ENCODE results near the gene CHRNA10. TPM values are rescaled to one million over a fixed set of nuclear protein-coding genes. Genes with fewer than 3 reads are reported as not detected.

The CHRNA10 gene
- total RNA-seq, 6 experiments from 2014 or later: 0.25 to 1.2 (median 0.41) TPM

DNA sequence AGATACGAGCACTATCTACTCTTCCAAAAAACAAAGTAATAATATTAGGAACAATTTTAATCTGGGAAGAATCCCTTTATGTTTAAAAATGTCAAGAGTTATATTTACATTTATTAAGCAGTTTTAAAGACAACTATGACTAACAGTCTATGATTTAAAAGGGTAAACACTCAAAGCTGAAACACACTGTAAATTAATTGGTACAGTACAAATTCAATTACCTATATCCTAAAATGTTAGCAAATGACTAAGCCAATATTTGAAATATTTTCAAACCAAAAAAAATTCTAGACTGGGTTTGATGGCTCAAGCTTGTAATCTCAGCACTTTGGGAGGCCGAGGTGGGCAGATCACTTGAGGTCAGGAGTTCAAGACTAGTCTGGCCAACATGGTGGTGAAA is 36.0 kb upstream of the CHRNA10 start:
- H3K9me3 ChIP-seq: no peaks in the 10 kb centered on the region
- no peak for ATAC-seq
- H3K36me3 ChIP-seq: peaks cover 0 to 43% (median 21%) of the 10 kb centered on the region in 4 donors
- DNase-seq: no peak
- intact Hi-C loops (cut with DNase I): no loop called here
- TF ChIP-seq POLR2A (IDR thresholded peaks at IDR 0.05): no peak
- TF ChIP-seq, protein P1, sequence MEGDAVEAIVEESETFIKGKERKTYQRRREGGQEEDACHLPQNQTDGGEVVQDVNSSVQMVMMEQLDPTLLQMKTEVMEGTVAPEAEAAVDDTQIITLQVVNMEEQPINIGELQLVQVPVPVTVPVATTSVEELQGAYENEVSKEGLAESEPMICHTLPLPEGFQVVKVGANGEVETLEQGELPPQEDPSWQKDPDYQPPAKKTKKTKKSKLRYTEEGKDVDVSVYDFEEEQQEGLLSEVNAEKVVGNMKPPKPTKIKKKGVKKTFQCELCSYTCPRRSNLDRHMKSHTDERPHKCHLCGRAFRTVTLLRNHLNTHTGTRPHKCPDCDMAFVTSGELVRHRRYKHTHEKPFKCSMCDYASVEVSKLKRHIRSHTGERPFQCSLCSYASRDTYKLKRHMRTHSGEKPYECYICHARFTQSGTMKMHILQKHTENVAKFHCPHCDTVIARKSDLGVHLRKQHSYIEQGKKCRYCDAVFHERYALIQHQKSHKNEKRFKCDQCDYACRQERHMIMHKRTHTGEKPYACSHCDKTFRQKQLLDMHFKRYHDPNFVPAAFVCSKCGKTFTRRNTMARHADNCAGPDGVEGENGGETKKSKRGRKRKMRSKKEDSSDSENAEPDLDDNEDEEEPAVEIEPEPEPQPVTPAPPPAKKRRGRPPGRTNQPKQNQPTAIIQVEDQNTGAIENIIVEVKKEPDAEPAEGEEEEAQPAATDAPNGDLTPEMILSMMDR (IDR thresholded peaks at IDR 0.05): no peak
- peaks cover 0 to 25% (median 6%) of the 10 kb centered on the region in 4 donors for H3K4me1 ChIP-seq
- H3K4me3 ChIP-seq: no peak overlapping the region
- 86% methylated on average over 2 of the region's 2 CpGs for WGBS (ENCODE audit: insufficient coverage, low coverage, low lambda C conversion rate, missing lambda C conversion rate)
- H3K27ac ChIP-seq: no peak overlapping the region
- no peaks in the 10 kb centered on the region for H3K27me3 ChIP-seq

DNA sequence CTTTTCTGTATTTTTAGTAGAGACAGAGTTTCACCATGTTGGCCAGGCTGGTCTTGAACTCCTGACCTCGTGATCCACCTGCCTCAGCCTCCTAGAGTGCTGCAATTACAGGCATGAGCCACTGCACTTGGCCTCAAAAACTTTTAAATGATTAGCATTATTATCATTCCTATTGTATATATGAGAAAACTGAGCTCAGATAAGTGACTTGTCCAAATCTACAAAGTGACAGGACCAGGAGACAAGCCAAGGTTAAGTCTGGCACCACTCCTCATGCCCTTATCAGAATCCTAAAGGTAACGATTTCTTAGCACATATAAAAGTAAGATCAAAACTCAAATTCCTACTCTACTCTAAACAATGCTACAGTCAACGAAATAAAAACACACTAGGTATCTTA is 32.2 kb upstream of the CHRNA10 start:
- ATAC-seq: no peak
- intact Hi-C loops (cut with DNase I): no loop called here

DNA sequence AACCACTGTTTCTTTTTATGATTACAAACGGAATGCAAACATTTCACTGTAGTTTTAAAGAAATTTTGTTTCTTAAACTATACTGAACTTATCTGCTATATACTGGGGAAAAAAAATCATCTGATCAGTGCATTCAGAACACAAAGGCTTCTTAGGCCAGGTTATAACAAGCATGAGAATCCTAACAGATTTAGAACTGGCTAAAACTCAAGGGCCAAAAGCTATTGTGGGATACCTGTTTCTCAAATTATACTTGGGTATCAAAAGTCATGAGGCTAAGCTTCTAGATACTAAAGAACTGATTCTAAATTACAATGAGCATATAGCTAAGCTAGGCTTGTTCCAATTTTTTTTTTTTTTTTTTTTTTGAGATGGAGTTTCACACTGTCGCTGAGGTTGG is 29.7 kb upstream of the CHRNA10 start:
- H3K4me3 ChIP-seq: no peak overlapping the region
- H3K9me3 ChIP-seq: no peaks in the 10 kb centered on the region
- H3K36me3 ChIP-seq: peaks cover 4 to 88% (median 36%) of the 10 kb centered on the region in 4 donors
- H3K27ac ChIP-seq: no peak overlapping the region
- H3K4me1 ChIP-seq: no peaks in the 10 kb centered on the region
- no peak for DNase-seq
- WGBS (ENCODE audit: insufficient coverage, low coverage, low lambda C conversion rate, missing lambda C conversion rate): 89% methylated on average over 1 of the region's 2 CpGs
- H3K27me3 ChIP-seq: no peaks in the 10 kb centered on the region
- no peak for TF ChIP-seq POLR2A (IDR thresholded peaks at IDR 0.05)
- TF ChIP-seq, protein P1 (IDR thresholded peaks at IDR 0.05): no peak
- ATAC-seq: no peak
- intact Hi-C loops (cut with DNase I): no loop called here

More for the DNA sequence above, 32.2 kb upstream of the CHRNA10 start:
- Histone ChIP-seq H3K36me3 (peaks cover 0 to 73% (median 35%) of the 10 kb centered on the region in 4 donors), H3K27me3 (no peaks in the 10 kb centered on the region), H3K27ac (no peak overlapping the region), H3K4me1 (no peaks in the 10 kb centered on the region), H3K9me3 (no peaks in the 10 kb centered on the region), H3K4me3 (no peak overlapping the region)
- TF ChIP-seq POLR2A (IDR thresholded peaks at IDR 0.05): no peak
- TF ChIP-seq, protein P1 (IDR thresholded peaks at IDR 0.05): no peak
- no peak for DNase-seq
- WGBS (ENCODE audit: insufficient coverage, low coverage, low lambda C conversion rate, missing lambda C conversion rate): 83% methylated on average over 3 of the region's 3 CpGs

- no peaks in the 10 kb centered on the region for H3K27me3 ChIP-seq
- no peak for TF ChIP-seq POLR2A (IDR thresholded peaks at IDR 0.05)
- TF ChIP-seq, protein P1 (IDR thresholded peaks at IDR 0.05): no peak
- no peaks in the 10 kb centered on the region for H3K4me1 ChIP-seq
- WGBS (ENCODE audit: insufficient coverage, low coverage, low lambda C conversion rate, missing lambda C conversion rate): 90% methylated on average over 2 of the region's 2 CpGs
- H3K36me3 ChIP-seq: peaks cover 4 to 87% (median 37%) of the 10 kb centered on the region in 4 donors
- intact Hi-C loops (cut with DNase I): no loop called here
- ATAC-seq (no peak), DNase-seq (no peak)
- no peak overlapping the region for H3K27ac ChIP-seq
- H3K9me3 ChIP-seq: no peaks in the 10 kb centered on the region
- no peak overlapping the region for H3K4me3 ChIP-seq
These were observed 29.2 kb upstream of the CHRNA10 start for GRCh38 chr11:3700410-3700809.

- no peak overlapping the region for H3K4me3 ChIP-seq
- no peaks in the 10 kb centered on the region for H3K27me3 ChIP-seq
- no peaks in the 10 kb centered on the region for H3K9me3 ChIP-seq
- peaks cover 0 to 12% (median 0%) of the 10 kb centered on the region in 4 donors for H3K4me1 ChIP-seq
- H3K36me3 ChIP-seq: peaks cover 10 to 56% (median 29%) of the 10 kb centered on the region in 4 donors
- no peak for ATAC-seq
- intact Hi-C loops (cut with DNase I): no loop called here
- DNase-seq: no peak
- WGBS (ENCODE audit: insufficient coverage, low coverage, low lambda C conversion rate, missing lambda C conversion rate): 75% methylated on average over 4 of the region's 4 CpGs
- TF ChIP-seq POLR2A (IDR thresholded peaks at IDR 0.05): no peak
- TF ChIP-seq, protein P1 (IDR thresholded peaks at IDR 0.05): no peak
- H3K27ac ChIP-seq: no peak overlapping the region
These were observed 15.6 kb upstream of the CHRNA10 start for GRCh38 chr11:3686751-3687150.
